ENCODE data around the gene PTPN3. TPM values are rescaled to one million over a fixed set of nuclear protein-coding genes. Genes with fewer than 3 reads are reported as not detected.

PTPN3 gene
- total RNA-seq, 1 experiment from 2014 or later: 20.8 TPM

- H3K4me1 ChIP-seq (ENCODE audit: control insufficient read depth in 1 of 2, insufficient read depth in 2 of 2, low read length in 2 of 2): peaks cover 8 to 23% of the 10 kb centered on the region in 2 experiments
- ChIA-PET CTCF (no interaction called here), POLR2A (interaction anchor here (1.2 kb wide), 1 partner anchor 14 kb away, joined by 3 read pairs; no protein-coding TSS in a partner anchor)
Observed at GRCh38 chr9:109331353-109331752, 166.8 kb downstream of the PTPN3 start.

More at GRCh38 chr9:109331353-109331752, 166.8 kb downstream of the PTPN3 start:
- Histone ChIP-seq H3K79me2 (ENCODE audit: insufficient read depth, low read length) (no peaks in the 10 kb centered on the region), H3K4me3 (replicated peaks in 1 of 2; ENCODE audit: low read depth in 1 of 2, low read length in 2 of 2) (no peak overlapping the region), H4K20me1 (ENCODE audit: insufficient read depth) (no peaks in the 10 kb centered on the region), H3K9ac (ENCODE audit: low read length) (no peak overlapping the region), H3K4me2 (ENCODE audit: low read length) (no peak overlapping the region), H3K27ac (ENCODE audit: low read depth, low read length) (no peak overlapping the region), H2AFZ (ENCODE audit: low read depth, low read length, poor library complexity, severe bottlenecking) (no peak overlapping the region), H3K9me3 (ENCODE audit: control insufficient read depth in 1 of 2, insufficient read depth in 1 of 2, low read depth in 1 of 2, low read length in 2 of 2) (no peaks in the 10 kb centered on the region), H3K36me3 (ENCODE audit: control insufficient read depth in 1 of 2, insufficient read depth in 2 of 2, low read length in 2 of 2) (no peaks in the 10 kb centered on the region), H3K9me2 (ENCODE audit: insufficient read depth) (no peaks in the 10 kb centered on the region), H3K27me3 (ENCODE audit: insufficient read depth, low read length) (no peaks in the 10 kb centered on the region)
- TF ChIP-seq YY1 (IDR thresholded peaks at IDR 0.05; ENCODE audit: extremely low read depth, insufficient replicate concordance, low read depth, low read length) (no peak), EZH2 (IDR thresholded peaks at IDR 0.05) (no peak), FOSL1 (IDR thresholded peaks at IDR 0.05; ENCODE audit: low read depth) (no peak), EGR1 (IDR thresholded peaks at IDR 0.05; ENCODE audit: low read depth) (no peak), SP1 (IDR thresholded peaks at IDR 0.05; ENCODE audit: low read depth) (0 out of 2 replicates have a peak, but pooled peaks have one; percentile 26), MAX (IDR thresholded peaks at IDR 0.05) (no peak), JUND (IDR thresholded peaks at IDR 0.05) (0 out of 2 replicates have a peak, but pooled peaks have one; percentile 14), POLR2AphosphoS5 (IDR thresholded peaks at IDR 0.05; ENCODE audit: low read depth, low read length) (no peak), CTCF (IDR thresholded peaks at IDR 0.05 in 2 of 3, conservative IDR thresholded peaks at IDR 0.05 in 1 of 3; ENCODE audit: borderline replicate concordance in 1 of 3, insufficient read depth in 1 of 3, low read depth in 2 of 3, low read length in 2 of 3) (no peak)
- DNase-seq (ENCODE audit: low read depth, low spot score) (no peak), ATAC-seq (no peak)
- intact Hi-C loops (cut with micrococcal nuclease): no loop called here
- BruUV-seq (replicated peaks): no TSS peak
- RAD21 ChIA-PET (ENCODE audit: low non-redundant PET in 1 of 2, low total read pairs in 2 of 2, uncharacterized antibody in 2 of 2, unreplicated experiment in 2 of 2): no interaction called here

Measured in HCT116 (cell line).